GM18511 (cell line): ENCODE measurements around the gene ODAD2.

Experiments used
- ATAC-seq: cut with Tn5 transposase; IDR thresholded peaks from one replicate; pipeline ENCODE4 v1.9.1; 2021; ENCODE audit warnings: mild to moderate bottlenecking, moderate library complexity; ENCODE audit not compliant: unreplicated experiment

The ODAD2 gene

GRCh38 chr10:27844223-27844622, 154.7 kb downstream of the ODAD2 start:
- no peak for ATAC-seq

- no peak for ATAC-seq
Measured at GRCh38 chr10:27838901-27839300, 160.0 kb downstream of the ODAD2 start.

- ATAC-seq, result no peak
Measured at GRCh38 chr10:27838361-27838760, 160.5 kb downstream of the ODAD2 start.

- no peak for ATAC-seq
Measured at GRCh38 chr10:27834476-27834875, 164.4 kb downstream of the ODAD2 start.

- ATAC-seq, result no peak
Measured at GRCh38 chr10:27833792-27834191, 165.1 kb downstream of the ODAD2 start.

- ATAC-seq, result no peak
Measured at GRCh38 chr10:27832826-27833225, 166.1 kb downstream of the ODAD2 start.

- ATAC-seq, result no peak
Measured at GRCh38 chr10:27826369-27826768, 172.5 kb downstream of the ODAD2 start.

- no peak for ATAC-seq
Measured at GRCh38 chr10:27822301-27822700, 176.6 kb downstream of the ODAD2 start.

GRCh38 chr10:27820637-27821036, 178.2 kb downstream of the ODAD2 start:
- ATAC-seq, result no peak

GRCh38 chr10:27819781-27820531, 178.9 kb downstream of the ODAD2 start:
- ATAC-seq, result no peak

- no peak for ATAC-seq
Measured at GRCh38 chr10:27816320-27816719, 182.6 kb downstream of the ODAD2 start.

GRCh38 chr10:27815846-27816245, 183.0 kb downstream of the ODAD2 start:
- no peak for ATAC-seq

- ATAC-seq, result no peak
Measured at GRCh38 chr10:27815261-27815660, 183.6 kb downstream of the ODAD2 start.

GRCh38 chr10:27805180-27805579, 193.7 kb downstream of the ODAD2 start:
- ATAC-seq, result no peak

- ATAC-seq, result no peak
Measured at GRCh38 chr10:27804136-27804535, 194.7 kb downstream of the ODAD2 start.

GRCh38 chr10:27801171-27801785, 197.6 kb downstream of the ODAD2 start:
- no peak for ATAC-seq

- no peak for ATAC-seq
Measured at GRCh38 chr10:27799046-27799445, 199.8 kb downstream of the ODAD2 start.

GRCh38 chr10:27794157-27794556, 204.7 kb downstream of the ODAD2 start:
- no peak for ATAC-seq

GRCh38 chr10:27792216-27792615, 206.7 kb downstream of the ODAD2 start:
- ATAC-seq, result no peak

GRCh38 chr10:27784272-27784671, 214.6 kb downstream of the ODAD2 start:
- no peak for ATAC-seq

GRCh38 chr10:27783660-27784059, 215.2 kb downstream of the ODAD2 start:
- no peak for ATAC-seq

- ATAC-seq, result no peak
Measured at GRCh38 chr10:27779462-27780015, 219.3 kb downstream of the ODAD2 start.
